OCI-LY7 (cell line): ENCODE data around the gene SNX17. TPM values are rescaled to one million over a fixed set of nuclear protein-coding genes. Genes with fewer than 3 reads are reported as not detected.
A peak's percentile ranks its signal among the peaks of the same experiment; 100 is the strongest.

Experiments used
- BruUV-seq: library from RNA; stranded (reverse); fragments of 400-500 nt; replicated peaks from 2 replicates; lab custom pipeline; 2021; lab: Mats Ljungman, UMichigan
- CTCF ChIA-PET: fragments of 300-600 bp; sonication (Branson Sonifier 250); formaldehyde crosslinking; loops from one replicate; lab custom pipeline; 2022; ENCODE audit warnings: antibody characterized with exemption; ENCODE audit not compliant: unreplicated experiment; lab: Charles Lee
- POLR2A ChIA-PET: fragments of 300-600 bp; sonication (Branson Sonifier 250); formaldehyde crosslinking; loops from one replicate; lab custom pipeline; 2022; ENCODE audit warnings: antibody characterized with exemption; lab: Charles Lee
- DNase-seq: peaks from one replicate; pipeline ENCODE4 v3.0.0-alpha.2; 2015; ENCODE audit warnings: low spot score
- H2AFZ ChIP-seq: fragments of 200-600 bp; sonication (generic), shearing (Covaris generic); 2 replicates; pipeline ENCODE4 v1.6.1; 2014; ENCODE audit warnings: mild to moderate bottlenecking, antibody characterized with exemption, low read length, moderate library complexity
- H3K27ac ChIP-seq: fragments of 200-600 bp; sonication (generic); 2 replicates; pipeline ENCODE4 v1.5.1; 2014; ENCODE audit warnings: mixed run types, low read depth, mild to moderate bottlenecking, moderate library complexity, low read length, inconsistent platforms; ENCODE audit not compliant: poor library complexity, severe bottlenecking
- H3K36me3 ChIP-seq: fragments of 200-600 bp; sonication (generic); 2 replicates; pipeline ENCODE4 v1.6.1; 2014; ENCODE audit warnings: mild to moderate bottlenecking, antibody characterized with exemption, low read length, moderate library complexity, mixed read lengths; ENCODE audit not compliant: insufficient read depth
- H3K4me1 ChIP-seq: fragments of 200-600 bp; sonication (generic); 2 replicates; pipeline ENCODE4 v1.5.1; 2014; ENCODE audit warnings: mild to moderate bottlenecking, low read length; ENCODE audit not compliant: insufficient read depth, poor library complexity, severe bottlenecking
- H3K4me2 ChIP-seq: fragments of 200-600 bp; sonication (generic); 2 replicates; pipeline ENCODE4 v1.6.1; 2014; ENCODE audit warnings: mild to moderate bottlenecking, low read length
- H3K4me3 ChIP-seq: fragments of 200-600 bp; sonication (generic); 2 replicates; pipeline ENCODE4 v1.5.1; 2014; ENCODE audit warnings: mild to moderate bottlenecking, low read depth, low read length; ENCODE audit not compliant: poor library complexity, severe bottlenecking
- H3K79me2 ChIP-seq: fragments of 200-600 bp; sonication (generic); 2 replicates; pipeline ENCODE4 v1.6.1; 2016; ENCODE audit warnings: low read depth, mild to moderate bottlenecking, low read length, moderate library complexity, mixed read lengths; ENCODE audit not compliant: insufficient read depth
- H3K9me2 ChIP-seq: fragments of 200-600 bp; sonication (generic); 2 replicates; pipeline ENCODE4 v1.6.1; 2016; ENCODE audit warnings: mild to moderate bottlenecking, low read length, mixed read lengths; ENCODE audit not compliant: insufficient read depth
- H3K9me3 ChIP-seq: fragments of 200-600 bp; sonication (generic); 2 replicates; pipeline ENCODE4 v1.6.1; 2014; ENCODE audit warnings: mild to moderate bottlenecking, mixed run types, low read length, mixed read lengths
- H4K20me1 ChIP-seq: fragments of 200-600 bp; sonication (generic); 2 replicates; pipeline ENCODE4 v1.6.1; 2014; ENCODE audit warnings: mild to moderate bottlenecking, antibody characterized with exemption, low read length, moderate library complexity, mixed read lengths; ENCODE audit not compliant: insufficient read depth
- CTCF ChIP-seq: fragments of 200-600 bp; sonication (generic); conservative IDR thresholded peaks from 2 replicates; pipeline ENCODE4 v1.5.1; 2014; ENCODE audit warnings: mild to moderate bottlenecking, antibody characterized with exemption, low read length, moderate library complexity, mixed read lengths
- EZH2phosphoT487 ChIP-seq: fragments of 200-600 bp; sonication (generic); IDR thresholded peaks from 2 replicates; pipeline ENCODE4 v1.6.1; 2018; ENCODE audit warnings: low read depth, borderline replicate concordance, mild to moderate bottlenecking, mixed run types, antibody characterized with exemption, low read length, moderate library complexity, mixed read lengths
- intact Hi-C: fragments of 100-400 bp; cut with micrococcal nuclease; formaldehyde crosslinking; loops from one replicate; pipeline ENCODE4 v1.10.0; 2022; ENCODE audit not compliant: unreplicated experiment
- total RNA-seq, 2 experiments: library from RNA; depleted of rRNA in 1 of 2; stranded (reverse); fragments of >200 nt in 1 of 2; shearing (Covaris generic) in 1 of 2; gene quantifications; 2 replicates each; pipeline ENCODE4 v1.2.3, GENCODE V29; 2014 to 2022

Gene SNX17
- total RNA-seq, 2 experiments from 2014 or later = 63.1 to 97.4 TPM

DNA sequence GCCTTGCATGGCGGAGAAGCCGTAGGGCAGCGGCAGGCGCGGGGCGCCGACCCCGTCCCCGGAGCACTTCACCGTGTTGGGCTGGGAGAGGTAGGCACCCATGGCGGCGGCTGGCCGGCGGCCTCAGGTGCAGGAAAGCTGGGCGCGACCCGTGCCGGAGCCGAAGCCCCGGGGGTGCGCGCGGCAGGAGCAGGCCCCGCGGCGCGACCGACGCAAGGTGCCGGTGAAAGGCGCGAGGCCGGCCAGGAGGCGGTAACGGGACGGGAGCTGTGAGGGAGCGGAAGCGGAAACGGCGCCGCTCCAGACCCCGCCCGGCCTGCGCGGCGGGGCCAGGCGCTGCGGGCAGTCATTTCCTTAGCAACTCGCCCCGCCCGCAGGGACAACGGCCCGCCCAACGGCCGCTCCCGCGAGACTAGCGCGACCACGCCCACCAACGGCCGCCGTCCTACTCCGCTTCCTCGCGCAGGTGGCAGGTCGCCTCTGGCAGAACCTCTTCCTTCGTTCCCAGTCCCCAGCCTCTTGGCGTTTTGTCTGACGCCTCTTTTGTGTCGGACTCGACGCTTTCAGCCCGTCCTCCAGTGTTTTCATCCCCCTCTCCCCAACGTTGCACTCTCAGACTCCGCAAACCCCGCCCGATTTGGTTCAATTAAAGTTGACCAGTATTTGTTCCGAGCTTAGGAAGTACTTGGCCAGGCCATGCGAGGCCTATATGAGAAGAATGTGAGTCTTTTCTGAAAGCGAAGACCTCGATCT, 39.1 kb downstream of the SNX17 start, which contains the start of gene PPM1G:
TSS of gene PPM1G (minus strand) at position 271 of the 753 bp plus-strand sequence. CDS start at position 102, 169 bp downstream.
- TF ChIP-seq CTCF (no peak), EZH2phosphoT487 (no peak)
- H3K4me1 ChIP-seq = peaks cover 24% of the 10 kb centered on the region
- POLR2A ChIA-PET = interaction anchor here (0.6 to 2.2 kb wide), 8 partner anchors 12 to 1900 kb away, joined by 3 to 24 read pairs (median 4); partner anchors contain the start of gene NRBP1
- intact Hi-C loops = loop anchor here (1.0 to 10.0 kb wide), 4 partner anchors 19 to 255 kb away; partner anchors contain the start of genes CCDC121, GPN1, NRBP1 and SLC4A1AP
- CTCF ChIA-PET = interaction anchor here (0.8 kb wide), 1 partner anchor 20 kb away, joined by 4 read pairs; no protein-coding TSS in a partner anchor
- peaks cover 23% of the 10 kb centered on the region; the same call in 1 of the 2 replicates for H4K20me1 ChIP-seq
- peak within 1 kb of the TSS; percentile 96 for H2AFZ ChIP-seq
- peak within 1 kb of the TSS; percentile 91 for H3K4me3 ChIP-seq
- no peaks in the 10 kb centered on the region for H3K9me3 ChIP-seq
- peak within 1 kb of the TSS; percentile 96 for H3K4me2 ChIP-seq
- H3K36me3 ChIP-seq = peaks cover 33% of the 10 kb centered on the region
- H3K79me2 ChIP-seq = peaks cover 48% of the 10 kb centered on the region
- H3K27ac ChIP-seq = peak within 1 kb of the TSS; percentile 84
- no peaks in the 10 kb centered on the region for H3K9me2 ChIP-seq
- peak; percentile 97 for DNase-seq
- no TSS peak for BruUV-seq

DNA sequence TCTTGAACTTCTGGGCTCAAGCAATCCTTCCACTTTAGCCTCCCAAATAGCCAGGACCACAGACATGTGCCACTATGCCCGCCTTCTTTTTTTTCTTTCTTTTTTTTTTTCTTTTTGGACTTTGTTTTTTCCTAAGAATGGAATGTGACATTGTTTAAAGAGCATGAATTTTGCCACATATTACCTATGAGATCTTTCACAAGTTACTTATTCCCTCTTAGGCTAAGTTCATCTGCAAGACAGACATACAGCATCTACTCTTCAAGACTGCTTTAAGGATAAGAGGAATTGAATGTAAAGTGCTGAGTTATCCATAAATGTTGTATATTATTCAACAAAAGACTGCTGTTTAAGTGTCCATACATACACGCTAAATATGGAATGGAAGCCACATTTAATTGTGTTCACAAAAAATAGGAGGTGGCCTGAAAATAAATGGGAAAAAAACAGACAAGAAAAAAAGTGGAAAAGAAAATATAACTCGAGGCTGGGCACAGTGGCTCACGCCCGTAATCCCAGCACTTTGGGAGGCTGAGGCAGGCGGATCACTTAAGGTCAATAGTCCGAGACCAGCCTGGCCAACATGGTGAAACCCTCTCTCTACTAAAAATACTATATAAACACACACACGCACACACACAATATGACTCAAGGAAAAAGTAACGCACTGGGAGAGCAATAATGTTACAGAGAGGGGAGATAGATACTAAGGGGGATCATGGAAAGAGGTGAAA, 42.2 kb downstream of the SNX17 start:
- H3K9me3 ChIP-seq = no peaks in the 10 kb centered on the region
- TF ChIP-seq CTCF = no peak
- ChIA-PET CTCF (no interaction called here), POLR2A (no interaction called here)
- no peak overlapping the region for H2AFZ ChIP-seq
- H3K9me2 ChIP-seq = no peaks in the 10 kb centered on the region
- no peak for DNase-seq
- H3K4me2 ChIP-seq = no peak overlapping the region
- peaks cover 8% of the 10 kb centered on the region; the same call in 1 of the 2 replicates for H4K20me1 ChIP-seq
- H3K79me2 ChIP-seq = peaks cover 17% of the 10 kb centered on the region
- no TSS peak for BruUV-seq
- no peak overlapping the region for H3K4me3 ChIP-seq
- intact Hi-C loops = no loop called here
- peaks cover 12% of the 10 kb centered on the region for H3K4me1 ChIP-seq
- no peak overlapping the region for H3K27ac ChIP-seq
- H3K36me3 ChIP-seq = peaks cover 3% of the 10 kb centered on the region
